GM23338 (cell line): ENCODE measurements around the gene BST2. TPM values are rescaled to one million over a fixed set of nuclear protein-coding genes. Genes with fewer than 3 reads are reported as not detected.
A peak's percentile ranks its signal among the peaks of the same experiment; 100 is the strongest.

Experiments used
- ATAC-seq: fragments of 200-7000 bp; cut with Tn5 transposase; 3 replicates; pipeline ENCODE4 v1.9.1; 2020
- DNase-seq: peaks from one replicate; pipeline ENCODE4 v3.0.0-alpha.2; 2015; ENCODE audit warnings: low spot score
- H2AFZ ChIP-seq: fragments of 200-600 bp; sonication (generic); 2 replicates; pipeline ENCODE4 v1.8.0; 2016; ENCODE audit warnings: antibody characterized with exemption, mild to moderate bottlenecking, moderate library complexity
- H3F3A ChIP-seq: fragments of 200-600 bp; sonication (generic); replicated peaks from 2 replicates; pipeline ENCODE4 v1.8.0; 2017; ENCODE audit warnings: antibody characterized with exemption, mixed run types, low read depth
- H3K27ac ChIP-seq: fragments of 200-600 bp; sonication (generic); 2 replicates; pipeline ENCODE4 v1.6.1; 2016; ENCODE audit warnings: low read depth
- H3K27me3 ChIP-seq: fragments of 200-600 bp; sonication (generic); 2 replicates; pipeline ENCODE4 v1.8.0; 2016; ENCODE audit warnings: mild to moderate bottlenecking, mixed run types, moderate library complexity; ENCODE audit not compliant: insufficient read depth
- H3K36me3 ChIP-seq: fragments of 200-600 bp; sonication (generic); 2 replicates; pipeline ENCODE4 v1.8.0; 2016; ENCODE audit warnings: mild to moderate bottlenecking; ENCODE audit not compliant: insufficient read depth
- H3K4me1 ChIP-seq: fragments of 200-600 bp; sonication (generic); 2 replicates; pipeline ENCODE4 v1.8.0; 2016; ENCODE audit warnings: mild to moderate bottlenecking, moderate library complexity; ENCODE audit not compliant: insufficient read depth
- H3K4me2 ChIP-seq: fragments of 200-600 bp; sonication (generic); 2 replicates; pipeline ENCODE4 v1.7.1; 2017; ENCODE audit warnings: mixed run types
- H3K4me3 ChIP-seq: fragments of 200-600 bp; sonication (generic); 2 replicates; pipeline ENCODE4 v1.6.1; 2016; ENCODE audit warnings: mixed run types
- H3K79me2 ChIP-seq: fragments of 200-600 bp; sonication (generic); replicated peaks from 2 replicates; pipeline ENCODE4 v1.8.0; 2017; ENCODE audit warnings: mild to moderate bottlenecking; ENCODE audit not compliant: insufficient read depth
- H3K9me2 ChIP-seq: fragments of 200-600 bp; sonication (generic); 2 replicates; pipeline ENCODE4 v1.8.0; 2017; ENCODE audit not compliant: insufficient read depth
- H4K20me1 ChIP-seq: fragments of 200-600 bp; sonication (generic); replicated peaks from 2 replicates; pipeline ENCODE4 v1.8.0; 2017; ENCODE audit warnings: mild to moderate bottlenecking; ENCODE audit not compliant: insufficient read depth
- H3K27ac Mint-ChIP-seq: 2 replicates; pipeline ENCODE4 v1.8.0; 2020; ENCODE audit warnings: inconsistent platforms, mild to moderate bottlenecking, moderate library complexity, mixed read lengths
- H3K27me3 Mint-ChIP-seq: 3 replicates; pipeline ENCODE4 v1.8.0; 2022; ENCODE audit warnings: low read depth, mild to moderate bottlenecking, moderate library complexity, mixed read lengths, inconsistent platforms; ENCODE audit not compliant: insufficient read depth, poor library complexity
- H3K36me3 Mint-ChIP-seq: 3 replicates; pipeline ENCODE4 v1.8.0; 2021; ENCODE audit warnings: low read depth, mild to moderate bottlenecking, inconsistent platforms, moderate library complexity, mixed read lengths
- H3K4me1 Mint-ChIP-seq: 3 replicates; pipeline ENCODE4 v1.8.0; 2020; ENCODE audit warnings: mild to moderate bottlenecking, inconsistent platforms, mixed read lengths
- H3K4me3 Mint-ChIP-seq: 3 replicates; pipeline ENCODE4 v1.8.0; 2021; ENCODE audit warnings: moderate library complexity, mild to moderate bottlenecking, inconsistent platforms, mixed read lengths
- H3K9me3 Mint-ChIP-seq: 3 replicates; pipeline ENCODE4 v1.8.0; 2020; ENCODE audit warnings: moderate library complexity, mild to moderate bottlenecking, inconsistent platforms, mixed read lengths
- EZH2 ChIP-seq: fragments of 200-600 bp; sonication (generic); IDR thresholded peaks from one replicate; pipeline ENCODE4 v1.8.0; 2017; ENCODE audit warnings: antibody characterized with exemption, mild to moderate bottlenecking, low read depth; ENCODE audit not compliant: unreplicated experiment
- JUNB ChIP-seq: IDR thresholded peaks from one replicate; pipeline ENCODE4 v1.6.1; 2016; ENCODE audit warnings: antibody characterized with exemption; ENCODE audit not compliant: unreplicated experiment
- POLR2AphosphoS5 ChIP-seq: IDR thresholded peaks from 2 replicates; pipeline ENCODE4 v1.6.1; 2016; ENCODE audit warnings: antibody characterized with exemption, low read depth
- ZNF114 ChIP-seq: fragments of 250-450 bp; sonication (Bioruptor Pico); IDR thresholded peaks from 2 replicates; pipeline ENCODE4 v1.5.0; 2020; ENCODE audit warnings: mild to moderate bottlenecking, moderate library complexity
- ZNF331 ChIP-seq: fragments of 250-450 bp; sonication (Bioruptor Pico); IDR thresholded peaks from 2 replicates; pipeline ENCODE4 v1.5.0; 2020; ENCODE audit warnings: low read depth, mild to moderate bottlenecking, moderate library complexity
- ZNF462 ChIP-seq: fragments of 250-450 bp; sonication (Bioruptor Pico); IDR thresholded peaks from 2 replicates; pipeline ENCODE4 v1.5.0; 2020; ENCODE audit warnings: mild to moderate bottlenecking, moderate library complexity
- polyA plus RNA-seq: library from polyadenylated mRNA; unstranded; fragments of >200 nt; fragmentation: Nextera tagmentation; extraction: Ambion mirVana; gene quantifications from 2 replicates; pipeline ENCODE4 v1.2.1, GENCODE V29; 2016
- total RNA-seq: library from RNA; depleted of rRNA; stranded (reverse); fragments of >200 nt; shearing (Covaris generic); gene quantifications from 2 replicates; pipeline ENCODE4 v1.2.3, GENCODE V29; 2014
- TF ChIP-seq, protein P1 (sequence below): IDR thresholded peaks from one replicate; pipeline ENCODE4 v1.6.1; 2018; ENCODE audit warnings: antibody characterized with exemption; ENCODE audit not compliant: unreplicated experiment
- TF ChIP-seq, protein P2 (sequence below), 2 experiments: fragments of 200-600 bp in 1 of 2; sonication (generic) in 1 of 2; conservative IDR thresholded peaks; 2 replicates each; pipeline versions ENCODE4 v1.5.1 to v1.6.1; 2016 to 2017; ENCODE audit warnings: antibody characterized with exemption in 2 of 2, low read depth in 2 of 2, mild to moderate bottlenecking in 2 of 2, moderate library complexity in 1 of 2

Gene BST2
- total and polyA plus RNA-seq, 2 experiments from 2014 or later, result 24.9 to 33.9 TPM

DNA sequence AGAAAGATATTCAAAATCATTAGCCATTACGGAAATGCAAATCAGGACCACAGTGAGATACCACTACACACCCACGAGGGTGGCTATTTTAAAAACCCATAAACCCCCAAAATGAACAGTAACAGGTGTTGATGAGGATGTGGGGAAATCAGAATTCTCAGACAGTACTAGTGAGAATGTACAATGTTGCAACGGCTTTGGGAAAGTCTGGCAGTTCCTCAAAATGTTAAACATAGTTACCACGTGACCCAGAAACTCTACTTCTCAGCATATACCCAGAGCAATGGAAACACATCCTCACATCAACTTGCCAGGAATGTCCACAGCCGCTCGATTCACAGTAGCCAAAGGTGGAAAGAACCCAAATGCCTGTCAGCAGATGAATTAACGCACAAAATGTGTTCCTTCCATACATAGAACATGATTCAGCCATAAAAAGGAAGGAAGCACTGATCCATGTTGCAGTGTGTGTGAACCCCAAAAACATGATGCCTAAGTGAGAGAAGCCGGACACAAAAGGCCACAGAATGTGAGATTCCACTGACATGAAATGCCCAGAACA, 35.3 kb downstream of the BST2 start:
- H3K4me2 ChIP-seq, result no peak overlapping the region
- no peaks in the 10 kb centered on the region for H3F3A ChIP-seq
- H3K36me3 ChIP-seq, result no peaks in the 10 kb centered on the region
- no peaks in the 10 kb centered on the region for H3K79me2 ChIP-seq
- TF ChIP-seq ZNF462 (CRISPR knock-in tag) (no peak), EZH2 (no peak), JUNB (no peak), POLR2AphosphoS5 (no peak), ZNF331 (CRISPR knock-in tag) (no peak), ZNF114 (CRISPR knock-in tag) (no peak)
- TF ChIP-seq, protein P1, sequence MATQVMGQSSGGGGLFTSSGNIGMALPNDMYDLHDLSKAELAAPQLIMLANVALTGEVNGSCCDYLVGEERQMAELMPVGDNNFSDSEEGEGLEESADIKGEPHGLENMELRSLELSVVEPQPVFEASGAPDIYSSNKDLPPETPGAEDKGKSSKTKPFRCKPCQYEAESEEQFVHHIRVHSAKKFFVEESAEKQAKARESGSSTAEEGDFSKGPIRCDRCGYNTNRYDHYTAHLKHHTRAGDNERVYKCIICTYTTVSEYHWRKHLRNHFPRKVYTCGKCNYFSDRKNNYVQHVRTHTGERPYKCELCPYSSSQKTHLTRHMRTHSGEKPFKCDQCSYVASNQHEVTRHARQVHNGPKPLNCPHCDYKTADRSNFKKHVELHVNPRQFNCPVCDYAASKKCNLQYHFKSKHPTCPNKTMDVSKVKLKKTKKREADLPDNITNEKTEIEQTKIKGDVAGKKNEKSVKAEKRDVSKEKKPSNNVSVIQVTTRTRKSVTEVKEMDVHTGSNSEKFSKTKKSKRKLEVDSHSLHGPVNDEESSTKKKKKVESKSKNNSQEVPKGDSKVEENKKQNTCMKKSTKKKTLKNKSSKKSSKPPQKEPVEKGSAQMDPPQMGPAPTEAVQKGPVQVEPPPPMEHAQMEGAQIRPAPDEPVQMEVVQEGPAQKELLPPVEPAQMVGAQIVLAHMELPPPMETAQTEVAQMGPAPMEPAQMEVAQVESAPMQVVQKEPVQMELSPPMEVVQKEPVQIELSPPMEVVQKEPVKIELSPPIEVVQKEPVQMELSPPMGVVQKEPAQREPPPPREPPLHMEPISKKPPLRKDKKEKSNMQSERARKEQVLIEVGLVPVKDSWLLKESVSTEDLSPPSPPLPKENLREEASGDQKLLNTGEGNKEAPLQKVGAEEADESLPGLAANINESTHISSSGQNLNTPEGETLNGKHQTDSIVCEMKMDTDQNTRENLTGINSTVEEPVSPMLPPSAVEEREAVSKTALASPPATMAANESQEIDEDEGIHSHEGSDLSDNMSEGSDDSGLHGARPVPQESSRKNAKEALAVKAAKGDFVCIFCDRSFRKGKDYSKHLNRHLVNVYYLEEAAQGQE, result no peak
- TF ChIP-seq, protein P2, sequence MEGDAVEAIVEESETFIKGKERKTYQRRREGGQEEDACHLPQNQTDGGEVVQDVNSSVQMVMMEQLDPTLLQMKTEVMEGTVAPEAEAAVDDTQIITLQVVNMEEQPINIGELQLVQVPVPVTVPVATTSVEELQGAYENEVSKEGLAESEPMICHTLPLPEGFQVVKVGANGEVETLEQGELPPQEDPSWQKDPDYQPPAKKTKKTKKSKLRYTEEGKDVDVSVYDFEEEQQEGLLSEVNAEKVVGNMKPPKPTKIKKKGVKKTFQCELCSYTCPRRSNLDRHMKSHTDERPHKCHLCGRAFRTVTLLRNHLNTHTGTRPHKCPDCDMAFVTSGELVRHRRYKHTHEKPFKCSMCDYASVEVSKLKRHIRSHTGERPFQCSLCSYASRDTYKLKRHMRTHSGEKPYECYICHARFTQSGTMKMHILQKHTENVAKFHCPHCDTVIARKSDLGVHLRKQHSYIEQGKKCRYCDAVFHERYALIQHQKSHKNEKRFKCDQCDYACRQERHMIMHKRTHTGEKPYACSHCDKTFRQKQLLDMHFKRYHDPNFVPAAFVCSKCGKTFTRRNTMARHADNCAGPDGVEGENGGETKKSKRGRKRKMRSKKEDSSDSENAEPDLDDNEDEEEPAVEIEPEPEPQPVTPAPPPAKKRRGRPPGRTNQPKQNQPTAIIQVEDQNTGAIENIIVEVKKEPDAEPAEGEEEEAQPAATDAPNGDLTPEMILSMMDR (conservative IDR thresholded peaks at IDR 0.05; ENCODE audit: low read depth in 2 of 2), result no peak
- no peak overlapping the region for H3K27ac ChIP-seq
- ATAC-seq (no peak), DNase-seq (no peak)
- no peaks in the 10 kb centered on the region; the same call in 1 of the 2 replicates for H3K4me1 ChIP-seq
- no peaks in the 10 kb centered on the region for H4K20me1 ChIP-seq
- H2AFZ ChIP-seq, result peak overlapping the region; percentile 4; the same call in 1 of the 2 replicates
- Mint-ChIP-seq H3K36me3 (no peaks in the 10 kb centered on the region), H3K27ac (no peak overlapping the region), H3K27me3 (peaks cover 1% of the 10 kb centered on the region), H3K9me3 (no peaks in the 10 kb centered on the region), H3K4me3 (no peak overlapping the region), H3K4me1 (peaks cover 6% of the 10 kb centered on the region; the same call in 2 of the 3 replicates)
- H3K4me3 ChIP-seq, result no peak overlapping the region
- H3K27me3 ChIP-seq, result no peaks in the 10 kb centered on the region
- no peaks in the 10 kb centered on the region for H3K9me2 ChIP-seq
